OCI-LY3 (cell line): ENCODE measurements around the gene MXRA5.
"Not testable (repeated sequence)": the region's sequence is repeated elsewhere in the genome, so short reads cannot be mapped to it uniquely, and the experiment has no call there.

Source experiments
- CTCF ChIP-seq: fragments of 200-600, 300-600 bp; sonication (generic); IDR thresholded peaks from 2 replicates; pipeline ENCODE4 v1.5.1; 2014; ENCODE audit warnings: antibody characterized with exemption, low read length, low read depth
- EZH2phosphoT487 ChIP-seq: fragments of 200-600 bp; shearing (Covaris generic); IDR thresholded peaks from 2 replicates; pipeline ENCODE4 v1.6.1; 2018; ENCODE audit warnings: antibody characterized with exemption, mixed run types, low read depth

GRCh38 chrX:3375878-3376508 is 29.5 kb upstream of the MXRA5 start:
- TF ChIP-seq CTCF, EZH2phosphoT487: not testable (repeated sequence)
